Activated CD4-positive, alpha-beta T cell treated with anti-CD3 and anti-CD28 coated beads, Interleukin-2, amount 10 ng/mL, durations not matched to agents 7 days and 5 days (primary cell): ENCODE measurements around the gene BEST1. TPM values are rescaled to one million over a fixed set of nuclear protein-coding genes. Genes with fewer than 3 reads are reported as not detected.
"Not testable (repeated sequence)": the region's sequence is repeated elsewhere in the genome, so short reads cannot be mapped to it uniquely, and the experiment has no call there.

Experiments
- CTCF ChIA-PET: fragments of 350-600 bp; sonication (Branson Sonifier 250); formaldehyde crosslinking; loops from one replicate; lab custom pipeline; 2021; ENCODE audit warnings: antibody characterized with exemption; lab: Charles Lee
- POLR2A ChIA-PET: fragments of 350-600 bp; sonication (Branson Sonifier 250); formaldehyde crosslinking; loops from one replicate; lab custom pipeline; 2021; ENCODE audit warnings: antibody characterized with exemption; lab: Charles Lee
- DNase-seq: peaks from one replicate; pipeline ENCODE4 v3.0.0-alpha.2; 2020
- H3K27ac Mint-ChIP-seq: one replicate; pipeline ENCODE4 v1.8.0; 2021; ENCODE audit warnings: mild to moderate bottlenecking, moderate library complexity, mixed read lengths
- H3K27me3 Mint-ChIP-seq: one replicate; pipeline ENCODE4 v1.8.0; 2021; ENCODE audit warnings: mixed read lengths
- H3K36me3 Mint-ChIP-seq: one replicate; pipeline ENCODE4 v1.8.0; 2021; ENCODE audit warnings: low read depth, mixed read lengths
- H3K4me1 Mint-ChIP-seq: one replicate; pipeline ENCODE4 v1.8.0; 2021; ENCODE audit warnings: mixed read lengths
- H3K4me3 Mint-ChIP-seq: one replicate; pipeline ENCODE4 v1.8.0; 2021; ENCODE audit warnings: mild to moderate bottlenecking, moderate library complexity, mixed read lengths
- H3K9me3 Mint-ChIP-seq: one replicate; pipeline ENCODE4 v1.8.0; 2021; ENCODE audit warnings: mixed read lengths
- total RNA-seq, 2 experiments: library from RNA; stranded (reverse); gene quantifications; one replicate each; pipeline ENCODE4 v1.2.3, GENCODE V29; 2021

BEST1 gene
- total RNA-seq, 2 experiments from 2014 or later = not detected

DNA sequence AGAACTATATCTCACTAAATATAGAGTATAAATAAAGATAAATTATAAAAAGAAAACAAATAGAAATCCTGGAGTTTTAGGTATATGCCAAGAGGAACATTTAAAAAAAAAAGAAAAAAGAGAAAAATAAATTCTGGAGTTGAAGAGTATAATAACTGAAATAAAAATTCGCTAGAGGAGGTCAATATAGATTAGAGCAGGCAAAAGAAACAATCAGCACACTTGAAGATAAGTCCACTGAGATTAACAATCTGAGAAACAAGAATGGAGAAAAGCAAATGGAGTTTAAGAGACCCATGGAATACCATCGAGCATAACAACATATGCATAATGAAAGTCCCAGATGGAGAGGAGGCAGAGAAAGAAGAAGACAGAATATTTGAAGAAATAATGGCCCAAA is 14.3 kb upstream of the BEST1 start:
- Mint-ChIP-seq H3K27me3 (peaks cover 41% of the 10 kb centered on the region), H3K4me1 (no peaks in the 10 kb centered on the region), H3K27ac (no peak overlapping the region), H3K4me3 (no peak overlapping the region), H3K36me3 (no peaks in the 10 kb centered on the region), H3K9me3 (peaks cover 4% of the 10 kb centered on the region)
- no peak for DNase-seq
- ChIA-PET POLR2A (no interaction called here), CTCF (interaction anchor here (1.0 to 2.4 kb wide), 5 partner anchors 12 to 146 kb away, joined by 3 to 7 read pairs (median 4); partner anchors contain the start of gene BEST1)

DNA sequence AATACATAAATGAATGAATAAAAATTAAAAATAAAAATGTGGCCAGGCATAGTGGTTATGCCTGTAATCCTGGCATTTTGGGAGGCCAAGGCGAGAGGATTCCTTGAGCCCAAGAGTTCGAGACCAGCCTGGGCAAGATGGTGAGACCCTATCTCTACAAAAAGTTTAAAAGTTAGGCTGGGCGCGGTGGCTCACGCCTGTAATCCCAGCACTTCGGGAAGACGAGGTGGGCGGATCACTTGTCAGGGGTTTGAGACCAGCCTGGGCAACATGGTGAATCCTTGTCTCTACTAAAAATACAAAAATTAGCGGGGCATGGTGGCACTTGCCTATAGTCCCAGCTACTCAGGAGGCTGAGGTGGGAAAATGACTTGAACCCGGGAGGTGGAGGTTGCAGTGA is 9.7 kb upstream of the BEST1 start:
- H3K27me3 Mint-ChIP-seq = peaks cover 28% of the 10 kb centered on the region
- DNase-seq = no peak
- no peaks in the 10 kb centered on the region for H3K4me1 Mint-ChIP-seq
- peaks cover 4% of the 10 kb centered on the region for H3K9me3 Mint-ChIP-seq
- H3K36me3 Mint-ChIP-seq = no peaks in the 10 kb centered on the region
- no peak overlapping the region for H3K4me3 Mint-ChIP-seq
- no peak overlapping the region for H3K27ac Mint-ChIP-seq
- ChIA-PET POLR2A (no interaction called here), CTCF (interaction anchor here (0.6 kb wide), 2 partner anchors 19 to 59 kb away, joined by 3 read pairs; no protein-coding TSS in a partner anchor)

DNA sequence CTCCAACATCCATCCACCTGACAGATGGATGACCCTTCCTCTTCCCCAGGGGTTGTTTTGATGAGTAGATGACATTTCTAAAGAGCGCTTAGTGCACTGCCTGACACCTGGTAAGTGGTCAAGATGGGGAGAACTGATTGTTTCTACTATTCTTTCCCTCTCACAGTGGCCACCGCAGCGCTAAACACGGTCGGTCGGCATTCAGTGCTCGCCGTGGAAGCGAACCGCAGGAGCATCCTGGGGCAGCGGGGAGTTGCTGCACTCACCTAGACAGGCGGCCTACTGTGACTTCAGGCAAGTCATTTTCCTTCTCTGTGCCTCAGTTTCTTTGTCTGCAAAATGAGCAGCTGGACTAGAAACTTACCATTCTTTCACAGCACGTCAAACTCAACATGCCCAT is 5.0 kb upstream of the BEST1 start:
- Mint-ChIP-seq H3K4me3 (no peak overlapping the region), H3K36me3 (no peaks in the 10 kb centered on the region), H3K4me1 (no peaks in the 10 kb centered on the region), H3K9me3 (no peaks in the 10 kb centered on the region), H3K27ac (no peak overlapping the region), H3K27me3 (peaks cover 8% of the 10 kb centered on the region)
- no peak for DNase-seq
- CTCF ChIA-PET = interaction anchor here (0.9 to 3.9 kb wide), 5 partner anchors 9 to 163 kb away, joined by 3 to 41 read pairs (median 19); no protein-coding TSS in a partner anchor
- POLR2A ChIA-PET = no interaction called here

DNA sequence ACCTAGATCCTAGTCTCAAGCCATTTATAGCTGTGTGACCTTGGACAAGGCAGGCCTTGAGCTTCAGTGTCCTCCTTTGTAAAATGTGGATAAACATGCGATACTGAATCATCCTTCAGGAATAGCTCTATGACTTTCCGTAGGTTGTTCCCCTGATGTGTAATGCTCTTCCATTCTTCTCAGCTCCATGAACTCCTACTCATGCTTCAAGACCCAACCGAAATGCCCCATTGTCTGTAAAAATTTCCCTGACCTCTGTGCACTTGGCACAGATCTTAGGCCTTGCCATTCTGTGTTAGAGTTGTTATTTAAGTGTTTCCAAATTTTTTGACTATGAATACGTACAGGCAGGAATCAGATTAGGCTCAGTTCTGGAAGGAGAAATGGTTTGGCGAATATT is 3.3 kb upstream of the BEST1 start:
- H3K27me3 Mint-ChIP-seq = peaks cover 6% of the 10 kb centered on the region
- POLR2A ChIA-PET = interaction anchor here (0.6 kb wide), 1 partner anchor 118 kb away, joined by 3 read pairs; no protein-coding TSS in a partner anchor
- no peak overlapping the region for H3K4me3 Mint-ChIP-seq

DNA sequence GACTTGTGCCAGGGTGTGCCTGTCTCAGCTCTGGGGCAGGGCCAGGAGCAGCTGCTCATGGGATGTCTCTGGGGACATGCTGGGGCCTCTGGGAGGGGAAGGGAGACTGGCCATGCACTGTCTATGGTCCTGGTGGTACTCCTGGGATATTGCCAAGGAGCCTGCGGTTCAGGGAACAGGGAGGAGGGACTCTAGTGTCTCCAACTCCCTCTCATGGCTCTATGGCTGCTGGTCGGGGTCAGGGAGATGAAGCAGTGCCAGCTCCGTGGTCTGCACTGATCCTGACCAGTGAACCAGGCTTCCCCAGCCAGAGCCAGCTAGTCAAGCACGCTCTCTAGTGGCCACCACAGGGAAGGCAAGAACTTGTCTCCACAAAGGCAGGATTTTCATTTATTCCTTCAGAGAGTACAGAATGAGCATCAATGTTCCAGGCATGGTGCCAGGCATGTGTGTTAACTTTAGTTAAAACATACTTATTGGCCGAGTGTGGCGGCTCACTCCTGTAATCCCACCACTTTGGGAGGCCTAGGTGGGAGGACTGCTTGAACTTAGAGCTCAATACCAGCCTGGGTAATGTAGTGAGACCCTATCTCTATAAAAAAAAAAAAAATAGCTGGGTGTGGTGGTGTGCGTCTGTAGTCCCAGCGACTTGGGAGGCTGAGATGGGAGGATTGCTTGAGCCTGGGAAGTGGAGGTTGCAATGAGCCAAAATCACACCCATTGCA is 2.5 kb upstream of the BEST1 start:
- Mint-ChIP-seq H3K4me3 (no peak overlapping the region), H3K27ac (no peak overlapping the region), H3K27me3 (peaks cover 6% of the 10 kb centered on the region), H3K9me3 (no peaks in the 10 kb centered on the region), H3K36me3 (no peaks in the 10 kb centered on the region), H3K4me1 (no peaks in the 10 kb centered on the region)
- ChIA-PET POLR2A (no interaction called here), CTCF (interaction anchor here (0.5 to 3.9 kb wide), 28 partner anchors 9 to 214 kb away, joined by 3 to 41 read pairs (median 4); partner anchors contain the start of genes FTH1 and TMEM258)
- peak; percentile 75 for DNase-seq

More for the DNA sequence above, 3.3 kb upstream of the BEST1 start:
- no peaks in the 10 kb centered on the region for H3K4me1 Mint-ChIP-seq
- CTCF ChIA-PET = interaction anchor here (0.5 to 3.9 kb wide), 19 partner anchors 9 to 1840 kb away, joined by 3 to 41 read pairs (median 5); partner anchors contain the start of genes FTH1 and TMEM258
- H3K9me3 Mint-ChIP-seq = no peaks in the 10 kb centered on the region
- no peak for DNase-seq
- H3K36me3 Mint-ChIP-seq = no peaks in the 10 kb centered on the region
- H3K27ac Mint-ChIP-seq = no peak overlapping the region

DNA sequence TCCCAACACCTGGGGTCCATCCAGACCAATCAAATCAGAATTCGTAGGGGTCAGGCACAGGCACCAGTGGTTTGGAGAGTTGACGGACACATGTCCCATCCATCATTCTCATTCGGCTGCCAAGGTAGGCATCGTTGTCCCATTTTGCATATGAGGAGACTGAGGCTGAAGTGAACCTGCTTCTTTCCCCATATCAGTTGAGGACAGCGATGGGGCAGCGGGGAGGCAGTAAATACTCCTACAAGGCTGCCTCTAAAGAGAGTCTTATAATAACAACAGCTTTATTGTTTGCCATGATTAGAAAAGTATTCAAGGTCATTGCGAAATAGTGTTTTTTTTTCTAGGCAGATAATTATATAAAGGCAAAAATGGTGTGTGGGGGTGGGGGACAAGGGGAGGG is 1.6 kb upstream of the BEST1 start:
- H3K27me3 Mint-ChIP-seq = peaks cover 6% of the 10 kb centered on the region
- no peaks in the 10 kb centered on the region for H3K4me1 Mint-ChIP-seq
- no peak for DNase-seq
- ChIA-PET POLR2A (no interaction called here), CTCF (interaction anchor here (0.7 to 3.9 kb wide), 20 partner anchors 9 to 215 kb away, joined by 3 to 41 read pairs (median 5); partner anchors contain the start of genes FTH1 and TMEM258)
- H3K27ac Mint-ChIP-seq = no peak overlapping the region
- no peaks in the 10 kb centered on the region for H3K36me3 Mint-ChIP-seq
- no peaks in the 10 kb centered on the region for H3K9me3 Mint-ChIP-seq
- H3K4me3 Mint-ChIP-seq = no peak overlapping the region

DNA sequence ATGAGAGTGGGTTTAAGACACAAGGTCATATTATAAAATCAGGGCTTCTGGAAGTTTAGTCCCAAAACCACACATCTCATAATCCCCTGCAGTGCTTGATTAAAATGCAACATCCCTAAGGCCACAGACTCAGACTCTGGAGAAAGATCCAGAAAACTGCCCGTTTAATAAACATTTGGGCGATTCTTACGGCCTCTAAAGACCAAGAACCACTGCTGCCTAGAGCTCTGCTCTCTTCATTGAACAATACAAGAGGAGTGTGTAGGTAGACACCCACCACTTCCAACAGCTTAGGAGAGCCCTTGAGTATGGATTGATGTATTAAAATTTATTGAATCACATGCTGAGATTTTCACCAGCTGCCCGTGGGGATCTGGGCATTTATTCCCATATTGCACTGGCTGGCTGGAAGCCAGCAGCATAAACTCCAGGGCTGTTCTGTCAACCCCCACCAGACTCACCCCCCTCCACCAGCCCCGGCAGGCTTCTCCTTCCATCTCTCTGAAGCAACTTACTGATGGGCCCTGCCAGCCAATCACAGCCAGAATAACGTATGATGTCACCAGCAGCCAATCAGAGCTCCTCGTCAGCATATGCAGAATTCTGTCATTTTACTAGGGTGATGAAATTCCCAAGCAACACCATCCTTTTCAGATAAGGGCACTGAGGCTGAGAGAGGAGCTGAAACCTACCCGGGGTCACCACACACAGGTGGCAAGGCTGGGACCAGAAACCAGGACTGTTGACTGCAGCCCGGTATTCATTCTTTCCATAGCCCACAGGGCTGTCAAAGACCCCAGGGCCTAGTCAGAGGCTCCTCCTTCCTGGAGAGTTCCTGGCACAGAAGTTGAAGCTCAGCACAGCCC is 749 bp upstream of the BEST1 start:
- Mint-ChIP-seq H3K36me3 (no peaks in the 10 kb centered on the region), H3K27ac (no peak overlapping the region), H3K4me3 (no peak overlapping the region), H3K27me3 (peaks cover 5% of the 10 kb centered on the region), H3K9me3 (no peaks in the 10 kb centered on the region), H3K4me1 (no peaks in the 10 kb centered on the region)
- ChIA-PET CTCF (interaction anchor here (0.9 to 1.6 kb wide), 4 partner anchors 11 to 153 kb away, joined by 3 to 9 read pairs (median 4); no protein-coding TSS in a partner anchor), POLR2A (interaction anchor here (0.6 kb wide), 1 partner anchor 152 kb away, joined by 3 read pairs; no protein-coding TSS in a partner anchor)
- DNase-seq = no peak

DNA sequence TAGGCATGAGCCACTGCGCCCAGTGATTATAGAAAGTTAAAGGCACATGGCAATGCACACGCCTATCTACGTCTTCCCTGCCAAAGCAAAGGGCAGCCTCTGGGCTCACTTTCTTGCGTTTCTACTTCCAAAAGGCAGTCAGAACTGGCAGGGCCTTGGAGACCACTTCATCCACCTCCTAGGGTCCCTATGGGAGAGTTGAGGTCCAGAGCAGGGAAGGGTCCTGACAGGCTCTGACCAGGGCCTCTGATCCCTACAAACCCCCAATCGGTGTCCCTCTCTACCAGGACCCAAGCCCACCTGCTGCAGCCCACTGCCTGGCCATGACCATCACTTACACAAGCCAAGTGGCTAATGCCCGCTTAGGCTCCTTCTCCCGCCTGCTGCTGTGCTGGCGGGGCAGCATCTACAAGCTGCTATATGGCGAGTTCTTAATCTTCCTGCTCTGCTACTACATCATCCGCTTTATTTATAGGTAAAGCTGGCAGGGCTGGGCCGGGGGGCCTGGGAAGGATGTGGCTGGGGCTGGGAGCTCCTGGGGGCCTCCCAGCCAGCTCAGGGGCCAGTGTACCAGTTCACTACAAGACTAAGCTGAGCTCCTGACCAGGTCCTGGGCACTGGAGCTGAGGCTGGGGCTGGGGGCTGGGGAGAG is 1.5 kb downstream of the BEST1 start:
- H3K9me3 Mint-ChIP-seq = no peaks in the 10 kb centered on the region
- no peak for DNase-seq
- H3K27ac Mint-ChIP-seq = no peak overlapping the region
- peaks cover 7% of the 10 kb centered on the region for H3K4me1 Mint-ChIP-seq
- no peaks in the 10 kb centered on the region for H3K36me3 Mint-ChIP-seq
- POLR2A ChIA-PET = no interaction called here
- peaks cover 25% of the 10 kb centered on the region for H3K27me3 Mint-ChIP-seq
- CTCF ChIA-PET = interaction anchor here (0.8 to 1.2 kb wide), 2 partner anchors 17 to 137 kb away, joined by 3 read pairs; no protein-coding TSS in a partner anchor
- H3K4me3 Mint-ChIP-seq = no peak overlapping the region

DNA sequence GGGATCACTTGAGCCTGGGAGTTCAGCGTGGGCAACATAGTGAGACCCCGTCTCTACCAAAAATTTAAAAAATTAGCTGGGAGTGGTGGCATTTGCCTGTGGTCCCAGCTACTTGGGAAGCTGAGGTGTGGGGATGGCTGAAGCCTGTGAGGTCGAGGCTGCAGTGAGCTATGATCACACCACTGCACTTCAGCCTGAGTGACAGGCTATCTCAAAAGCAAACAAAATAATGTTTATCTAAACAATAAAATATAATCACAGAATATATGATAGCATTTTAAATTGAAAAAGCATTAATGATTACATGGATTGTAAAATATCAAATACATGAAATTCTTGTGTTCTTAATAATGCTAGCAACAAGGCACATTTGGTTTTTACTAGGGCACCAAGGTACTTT is 2.7 kb downstream of the BEST1 start:
- ChIA-PET CTCF (interaction anchor here (0.7 kb wide), 1 partner anchor 49 kb away, joined by 3 read pairs; no protein-coding TSS in a partner anchor), POLR2A (no interaction called here)
- no peak for DNase-seq
- no peaks in the 10 kb centered on the region for H3K36me3 Mint-ChIP-seq
- H3K27me3 Mint-ChIP-seq = peaks cover 27% of the 10 kb centered on the region
- no peak overlapping the region for H3K27ac Mint-ChIP-seq
- H3K4me3 Mint-ChIP-seq = no peak overlapping the region
- peaks cover 7% of the 10 kb centered on the region for H3K4me1 Mint-ChIP-seq
- no peaks in the 10 kb centered on the region for H3K9me3 Mint-ChIP-seq

DNA sequence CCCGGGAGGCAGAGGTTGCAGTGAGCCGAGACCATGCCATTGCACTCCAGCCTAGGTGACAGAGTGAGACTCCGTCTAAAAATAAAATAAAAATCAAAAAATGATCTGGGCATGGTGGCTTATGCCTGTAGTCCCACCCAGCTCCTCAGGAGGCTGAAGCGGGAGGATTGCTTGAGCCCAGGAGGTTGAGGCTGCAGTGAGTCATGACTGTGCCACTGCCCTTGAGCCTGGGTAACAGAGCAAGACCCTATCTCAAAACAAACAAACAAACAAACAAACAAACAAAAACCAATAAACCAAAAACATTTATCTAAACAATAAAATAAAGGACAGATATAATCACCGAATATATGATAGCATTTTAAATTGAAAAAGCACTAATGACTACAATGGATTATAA is 3.5 kb downstream of the BEST1 start:
- peaks cover 27% of the 10 kb centered on the region for H3K27me3 Mint-ChIP-seq
- H3K36me3 Mint-ChIP-seq, POLR2A ChIA-PET, H3K4me3 Mint-ChIP-seq, DNase-seq, CTCF ChIA-PET, H3K27ac Mint-ChIP-seq, H3K4me1 Mint-ChIP-seq, H3K9me3 Mint-ChIP-seq: not testable (repeated sequence)

DNA sequence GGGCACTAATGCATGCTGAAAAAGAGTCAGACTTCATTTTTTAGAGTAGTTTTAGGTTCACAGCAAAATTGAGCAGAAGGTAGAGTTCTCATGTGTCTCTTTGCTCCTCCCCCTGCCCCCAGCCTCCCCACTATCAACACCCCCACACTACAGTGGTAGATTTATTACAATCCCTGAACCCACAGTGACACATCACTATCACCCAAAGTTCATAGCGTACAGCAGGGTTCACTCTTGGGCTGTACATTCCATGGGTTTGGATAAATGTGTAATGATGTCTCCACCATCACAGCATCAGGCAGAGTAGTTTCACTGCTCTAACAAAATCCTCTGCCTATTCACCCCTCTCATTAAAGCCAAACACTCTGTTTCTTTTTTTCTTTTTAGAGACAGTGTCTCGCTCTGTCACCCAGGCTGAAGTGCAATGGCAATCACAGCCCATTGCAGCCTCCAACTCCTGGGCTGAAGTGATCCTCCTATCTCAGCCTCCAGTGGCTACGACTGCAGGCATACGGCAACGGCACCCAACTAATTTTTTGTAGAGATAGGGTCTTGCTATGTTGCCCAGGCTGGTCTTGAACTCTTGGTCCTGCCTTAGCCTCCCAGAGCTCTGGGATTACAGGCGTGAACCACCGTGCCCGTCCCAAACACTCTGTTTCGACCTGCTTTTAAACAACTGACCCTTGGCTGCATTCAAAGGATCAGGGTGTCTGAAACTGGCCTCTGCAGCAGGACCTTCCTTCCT is 4.1 kb downstream of the BEST1 start:
- H3K4me3 Mint-ChIP-seq = no peak overlapping the region
- H3K36me3 Mint-ChIP-seq = no peaks in the 10 kb centered on the region
- H3K4me1 Mint-ChIP-seq = peaks cover 7% of the 10 kb centered on the region
- H3K27ac Mint-ChIP-seq = no peak overlapping the region
- CTCF ChIA-PET = interaction anchor here (1.0 kb wide), 1 partner anchor 55 kb away, joined by 6 read pairs; no protein-coding TSS in a partner anchor
- DNase-seq = no peak
- H3K9me3 Mint-ChIP-seq = no peaks in the 10 kb centered on the region
- peaks cover 27% of the 10 kb centered on the region for H3K27me3 Mint-ChIP-seq
- POLR2A ChIA-PET = no interaction called here
